BJ (cell line): ENCODE results near the gene ATP2A3. TPM values are rescaled to one million over a fixed set of nuclear protein-coding genes. Genes with fewer than 3 reads are reported as not detected.

Experiments
- CTCF ChIA-PET: fragments of 350-600 bp; formaldehyde crosslinking; extraction: SDS; loops from one replicate; lab custom pipeline; 2021; ENCODE audit warnings: antibody characterized with exemption, inconsistent platforms; lab: Yijun Ruan, JAX
- POLR2A ChIA-PET: fragments of 300-600 bp; sonication (Branson Sonifier 250); formaldehyde crosslinking; extraction: SDS; loops from one replicate; lab custom pipeline; 2021; ENCODE audit warnings: antibody characterized with exemption; lab: Charles Lee
- DNase-seq: peaks from one replicate; pipeline ENCODE4 v3.0.0-alpha.2; 2011; ENCODE audit warnings: low read depth
- H3K27me3 ChIP-seq: 2 replicates; pipeline ENCODE4 v1.6.0; 2011; ENCODE audit warnings: low read length; ENCODE audit not compliant: control insufficient read depth, insufficient read depth
- H3K36me3 ChIP-seq: 2 replicates; pipeline ENCODE4 v1.5.1; 2011; ENCODE audit warnings: low read length; ENCODE audit not compliant: control insufficient read depth, insufficient read depth
- H3K4me3 ChIP-seq: 2 replicates; pipeline ENCODE4 v1.5.1; 2011; ENCODE audit warnings: low read depth, mild to moderate bottlenecking, control low read depth, low read length
- CTCF ChIP-seq: IDR thresholded peaks from 2 replicates; pipeline ENCODE4 v1.5.1; 2011; ENCODE audit warnings: low read depth, mild to moderate bottlenecking, control low read depth, inconsistent platforms, low read length, moderate library complexity; ENCODE audit not compliant: insufficient read depth
- polyA plus RNA-seq: library from polyadenylated mRNA; depleted of rRNA; stranded (reverse); fragments of >200 nt; gene quantifications from 2 replicates; pipeline ENCODE4 v1.2.3, GENCODE V29; 2011

ATP2A3 gene
- polyA plus RNA-seq, 1 experiment: 1.1 TPM

- ChIA-PET CTCF (no interaction called here), POLR2A (no interaction called here)
- H3K27me3 ChIP-seq: no peaks in the 10 kb centered on the region
- TF ChIP-seq CTCF: no peak
- DNase-seq: no peak
- H3K36me3 ChIP-seq: no peaks in the 10 kb centered on the region
- no peak overlapping the region for H3K4me3 ChIP-seq
Measured at GRCh38 chr17:3921006-3921405, 43.2 kb downstream of the ATP2A3 start.

GRCh38 chr17:3919123-3919624 lies 45.1 kb downstream of the ATP2A3 start:
- H3K27me3 ChIP-seq: no peaks in the 10 kb centered on the region
- no peak overlapping the region for H3K4me3 ChIP-seq
- POLR2A ChIA-PET: no interaction called here
- no peak for TF ChIP-seq CTCF
- CTCF ChIA-PET: no interaction called here
- no peak for DNase-seq
- no peaks in the 10 kb centered on the region for H3K36me3 ChIP-seq

- DNase-seq: no peak
- Histone ChIP-seq H3K4me3 (no peak overlapping the region), H3K36me3 (no peaks in the 10 kb centered on the region), H3K27me3 (no peaks in the 10 kb centered on the region)
- TF ChIP-seq CTCF: no peak
- ChIA-PET CTCF (interaction anchor here (0.8 kb wide), 1 partner anchor 492 kb away, joined by 3 read pairs; no protein-coding TSS in a partner anchor), POLR2A (no interaction called here)
Measured at GRCh38 chr17:3918372-3919122, 45.7 kb downstream of the ATP2A3 start.

GRCh38 chr17:3917391-3917931 lies 46.8 kb downstream of the ATP2A3 start:
- ChIA-PET CTCF (interaction anchor here (0.9 to 2.2 kb wide), 2 partner anchors 9 to 86 kb away, joined by 4 to 5 read pairs; no protein-coding TSS in a partner anchor), POLR2A (no interaction called here)
- no peak overlapping the region for H3K4me3 ChIP-seq

More at GRCh38 chr17:3917391-3917931, 46.8 kb downstream of the ATP2A3 start:
- DNase-seq: no peak
- no peaks in the 10 kb centered on the region for H3K36me3 ChIP-seq
- H3K27me3 ChIP-seq: no peaks in the 10 kb centered on the region
- no peak for TF ChIP-seq CTCF
